Measurements from ENCODE around the gene PIM1. TPM values are rescaled to one million over a fixed set of nuclear protein-coding genes. Genes with fewer than 3 reads are reported as not detected.

Gene PIM1
- total and polyA plus RNA-seq, 9 of the 15 experiments (the other 6 are each of a cell fraction or from before 2014, with no cell fraction given) = 19.0 to 789 (median 212) TPM

DNA sequence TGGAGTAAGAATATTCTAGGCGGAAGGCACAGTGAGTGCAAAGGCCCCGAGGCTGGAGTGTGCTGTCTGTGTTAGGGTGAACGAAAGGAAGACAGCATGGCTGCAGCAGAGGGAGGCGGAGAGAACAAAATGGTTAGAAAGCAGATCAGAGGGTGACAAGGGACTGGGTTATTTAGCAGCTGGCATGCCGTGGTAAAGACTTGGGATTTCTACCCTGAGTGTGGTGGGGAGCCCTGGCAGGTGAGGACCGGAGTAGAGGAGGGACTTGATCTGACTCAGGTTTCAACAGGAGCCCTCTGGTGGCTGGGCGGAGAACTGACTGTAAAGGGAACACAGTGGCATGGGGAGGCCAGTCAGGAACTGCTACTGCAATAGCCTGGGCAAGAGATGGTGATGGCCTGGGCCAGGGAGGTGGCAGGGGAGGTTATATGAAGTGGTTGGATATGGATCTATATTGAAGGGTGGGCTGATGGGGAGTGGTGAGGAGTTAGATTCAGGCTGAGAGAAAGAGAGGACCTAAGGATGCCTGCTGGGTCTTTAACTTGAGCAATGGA, 38.0 kb downstream of the PIM1 start (continued):
- TF ChIP-seq RNF219 (CRISPR knock-in tag; IDR thresholded peaks at IDR 0.05) = no peak
- TF ChIP-seq FUS (optimal IDR thresholded peaks at IDR 0.05; ENCODE audit: low read depth, low read length) = no peak
- TF ChIP-seq JUNB (CRISPR knock-in tag; conservative IDR thresholded peaks at IDR 0.05) = no peak; the same call in 1 of the 2 replicates
- TF ChIP-seq EP300 (IDR thresholded peaks at IDR 0.05; ENCODE audit: low read length) = peak; percentile 34; the same call in 1 of the 2 replicates
- TF ChIP-seq, protein P1, sequence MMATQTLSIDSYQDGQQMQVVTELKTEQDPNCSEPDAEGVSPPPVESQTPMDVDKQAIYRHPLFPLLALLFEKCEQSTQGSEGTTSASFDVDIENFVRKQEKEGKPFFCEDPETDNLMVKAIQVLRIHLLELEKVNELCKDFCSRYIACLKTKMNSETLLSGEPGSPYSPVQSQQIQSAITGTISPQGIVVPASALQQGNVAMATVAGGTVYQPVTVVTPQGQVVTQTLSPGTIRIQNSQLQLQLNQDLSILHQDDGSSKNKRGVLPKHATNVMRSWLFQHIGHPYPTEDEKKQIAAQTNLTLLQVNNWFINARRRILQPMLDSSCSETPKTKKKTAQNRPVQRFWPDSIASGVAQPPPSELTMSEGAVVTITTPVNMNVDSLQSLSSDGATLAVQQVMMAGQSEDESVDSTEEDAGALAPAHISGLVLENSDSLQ (IDR thresholded peaks at IDR 0.05) = peak; percentile 47
- TF ChIP-seq ARID2 (IDR thresholded peaks at IDR 0.05) = peak; percentile 82
- no peak for TF ChIP-seq ZNF431 (CRISPR knock-in tag; IDR thresholded peaks at IDR 0.05)
- peak; percentile 41; the same call in 1 of the 2 replicates for TF ChIP-seq TCF15 (CRISPR knock-in tag; IDR thresholded peaks at IDR 0.05)
- TF ChIP-seq KAT2B (IDR thresholded peaks at IDR 0.05; ENCODE audit: low read depth, low read length) = no peak
- no peak for TF ChIP-seq ZNF780A (CRISPR knock-in tag; IDR thresholded peaks at IDR 0.05)
- no peak for TF ChIP-seq POLR2H (tag; IDR thresholded peaks at IDR 0.05; ENCODE audit: low read depth)
- no peak for TF ChIP-seq MXI1 (IDR thresholded peaks at IDR 0.05; ENCODE audit: low read depth, low read length)
- TF ChIP-seq PHB (CRISPR knock-in tag; IDR thresholded peaks at IDR 0.05) = no peak
- TF ChIP-seq XRCC4 (IDR thresholded peaks at IDR 0.05; ENCODE audit: extremely low read depth, insufficient read depth, insufficient read length) = no peak
- TF ChIP-seq, protein P2, sequence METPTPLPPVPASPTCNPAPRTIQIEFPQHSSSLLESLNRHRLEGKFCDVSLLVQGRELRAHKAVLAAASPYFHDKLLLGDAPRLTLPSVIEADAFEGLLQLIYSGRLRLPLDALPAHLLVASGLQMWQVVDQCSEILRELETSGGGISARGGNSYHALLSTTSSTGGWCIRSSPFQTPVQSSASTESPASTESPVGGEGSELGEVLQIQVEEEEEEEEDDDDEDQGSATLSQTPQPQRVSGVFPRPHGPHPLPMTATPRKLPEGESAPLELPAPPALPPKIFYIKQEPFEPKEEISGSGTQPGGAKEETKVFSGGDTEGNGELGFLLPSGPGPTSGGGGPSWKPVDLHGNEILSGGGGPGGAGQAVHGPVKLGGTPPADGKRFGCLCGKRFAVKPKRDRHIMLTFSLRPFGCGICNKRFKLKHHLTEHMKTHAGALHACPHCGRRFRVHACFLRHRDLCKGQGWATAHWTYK (CRISPR knock-in tag; IDR thresholded peaks at IDR 0.05) = peak; percentile 92; the same call in 1 of the 2 replicates
- TF ChIP-seq MBD1 (CRISPR knock-in tag; IDR thresholded peaks at IDR 0.05) = no peak
- no peak for TF ChIP-seq NCOA6 (IDR thresholded peaks at IDR 0.05)
- TF ChIP-seq ZNF23 (CRISPR knock-in tag; IDR thresholded peaks at IDR 0.05) = no peak
- TF ChIP-seq ZFPM2 (CRISPR knock-in tag; IDR thresholded peaks at IDR 0.05) = no peak
- TF ChIP-seq MIER1 (IDR thresholded peaks at IDR 0.05; ENCODE audit: low read depth) = no peak
